Measurements from ENCODE around the gene KIRREL3. TPM values are rescaled to one million over a fixed set of nuclear protein-coding genes. Genes with fewer than 3 reads are reported as not detected.

Gene KIRREL3
- total and polyA plus RNA-seq, 2 of the 4 experiments (the other 2 are of a cell fraction) = 10.9 to 15.9 TPM

DNA sequence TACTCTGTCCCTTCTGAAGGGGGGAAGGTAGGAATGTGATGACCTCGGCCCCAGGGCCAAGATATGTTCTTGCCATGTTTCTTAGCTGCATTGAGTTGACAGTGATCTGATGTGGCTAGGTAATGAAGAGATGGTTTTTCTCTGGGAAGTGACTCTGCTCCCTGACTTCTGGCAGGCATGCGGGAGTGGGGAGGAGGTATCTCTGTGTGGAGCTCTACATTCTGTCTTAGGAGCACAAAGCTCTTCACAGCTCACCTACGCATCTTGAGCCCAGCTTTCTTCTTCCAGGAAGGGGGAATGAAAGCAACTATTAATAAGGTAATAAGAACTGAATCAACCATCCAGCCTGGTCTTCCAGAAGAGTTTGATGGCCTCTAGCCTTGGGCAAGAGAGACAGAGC, 404.1 kb downstream of the KIRREL3 start:
- ChIA-PET POLR2A (ENCODE audit: unreplicated experiment) (no interaction called here), CTCF (no interaction called here)
- intact Hi-C loops (cut with micrococcal nuclease) = no loop called here

More for the DNA sequence above, 404.1 kb downstream of the KIRREL3 start:
- Histone ChIP-seq H4K91ac (ENCODE audit: insufficient read depth, low read depth, low read length) (no peak overlapping the region), H3K23ac (ENCODE audit: low read depth, low read length) (no peak overlapping the region), H3K14ac (replicated peaks; ENCODE audit: low read depth, low read length) (no peak overlapping the region), H3K79me1 (ENCODE audit: low read depth in 1 of 2, low read length in 2 of 2) (no peaks in the 10 kb centered on the region; a peak in 1 of 4 replicates), H3K9ac (ENCODE audit: low read depth, low read length) (no peak overlapping the region), H3K56ac (ENCODE audit: extremely low read depth, insufficient read depth, low read length) (no peak overlapping the region), H2BK20ac (ENCODE audit: low read depth, low read length) (no peak overlapping the region), H3K9me3 (ENCODE audit: control insufficient read depth, insufficient read depth, low read length) (no peaks in the 10 kb centered on the region), H4K5ac (ENCODE audit: low read depth, low read length) (no peak overlapping the region), H4K20me1 (ENCODE audit: insufficient read depth, low read length) (no peaks in the 10 kb centered on the region), H3K27me3 (ENCODE audit: control insufficient read depth, insufficient read depth, low read length) (no peaks in the 10 kb centered on the region), H3K9me1 (ENCODE audit: insufficient read depth, low read length) (no peaks in the 10 kb centered on the region), H3K18ac (ENCODE audit: low read depth, low read length) (no peak overlapping the region), H2BK15ac (ENCODE audit: low read depth, low read length) (no peak overlapping the region), H3K27ac (ENCODE audit: insufficient read depth, low read length) (no peak overlapping the region), H3K4me2 (ENCODE audit: low read depth, low read length) (no peak overlapping the region), H3K4me3 (ENCODE audit: insufficient read depth, low read depth, low read length) (no peak overlapping the region), H2AFZ (replicated peaks; ENCODE audit: low read length, poor library complexity) (no peak overlapping the region), H3K36me3 (ENCODE audit: control insufficient read depth, insufficient read depth, low read length) (no peaks in the 10 kb centered on the region), H2AK9ac (replicated peaks; ENCODE audit: low read depth, low read length, poor library complexity) (no peak overlapping the region), H3K4ac (ENCODE audit: low read depth, low read length) (no peak overlapping the region), H2BK120ac (ENCODE audit: low read depth, low read length) (no peak overlapping the region), H4K8ac (ENCODE audit: low read depth in 2 of 2, low read length in 2 of 2) (no peak overlapping the region), H2BK5ac (ENCODE audit: low read depth, low read length, poor library complexity, severe bottlenecking) (no peak overlapping the region), H3K4me1 (ENCODE audit: control insufficient read depth, insufficient read depth, low read length) (no peaks in the 10 kb centered on the region), H2AK5ac (ENCODE audit: low read depth, low read length) (no peak overlapping the region)
- BruUV-seq (replicated peaks) = no TSS peak
- in situ Hi-C loops (cut with MboI; ENCODE audit: low sequenced_read_pairs) = no loop called here
- dilution Hi-C loops (cut with HindIII; ENCODE audit: low sequenced_read_pairs, unreplicated experiment) = no loop called here
- DNase-seq (no peak), ATAC-seq (ENCODE audit: low read depth) (no peak)
- no CpG with 5 or more reads among the region's 3 CpGs for WGBS, 2 experiments (ENCODE audit: extremely low coverage in 2 of 2, insufficient read length in 1 of 2)
- TF ChIP-seq, protein P1, sequence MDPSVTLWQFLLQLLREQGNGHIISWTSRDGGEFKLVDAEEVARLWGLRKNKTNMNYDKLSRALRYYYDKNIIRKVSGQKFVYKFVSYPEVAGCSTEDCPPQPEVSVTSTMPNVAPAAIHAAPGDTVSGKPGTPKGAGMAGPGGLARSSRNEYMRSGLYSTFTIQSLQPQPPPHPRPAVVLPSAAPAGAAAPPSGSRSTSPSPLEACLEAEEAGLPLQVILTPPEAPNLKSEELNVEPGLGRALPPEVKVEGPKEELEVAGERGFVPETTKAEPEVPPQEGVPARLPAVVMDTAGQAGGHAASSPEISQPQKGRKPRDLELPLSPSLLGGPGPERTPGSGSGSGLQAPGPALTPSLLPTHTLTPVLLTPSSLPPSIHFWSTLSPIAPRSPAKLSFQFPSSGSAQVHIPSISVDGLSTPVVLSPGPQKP (IDR thresholded peaks at IDR 0.05; ENCODE audit: borderline replicate concordance, low read depth, low read length) = no peak
- TF ChIP-seq RFX5 (IDR thresholded peaks at IDR 0.05; ENCODE audit: low read depth, low read length) (no peak), MAFK (IDR thresholded peaks at IDR 0.05; ENCODE audit: low read depth, low read length) (no peak), BHLHE40 (IDR thresholded peaks at IDR 0.05; ENCODE audit: low read depth, low read length) (no peak), RCOR1 (IDR thresholded peaks at IDR 0.05; ENCODE audit: insufficient replicate concordance, low read length) (no peak), POLR2A (IDR thresholded peaks at IDR 0.05; ENCODE audit: low read depth, low read length) (no peak), MAZ (IDR thresholded peaks at IDR 0.05; ENCODE audit: borderline replicate concordance, low read depth, low read length) (no peak), CEBPB (IDR thresholded peaks at IDR 0.05; ENCODE audit: low read depth, low read length) (no peak), FOS (IDR thresholded peaks at IDR 0.05; ENCODE audit: low read depth, low read length) (no peak), MXI1 (IDR thresholded peaks at IDR 0.05; ENCODE audit: borderline replicate concordance, low read depth, low read length) (no peak), NFE2L2 (IDR thresholded peaks at IDR 0.05; ENCODE audit: low read depth, low read length) (no peak), CHD1 (IDR thresholded peaks at IDR 0.05; ENCODE audit: low read depth, low read length) (no peak), SMC3 (IDR thresholded peaks at IDR 0.05; ENCODE audit: low read depth, low read length) (no peak), RAD21 (IDR thresholded peaks at IDR 0.05; ENCODE audit: low read length) (no peak)
- TF ChIP-seq, protein P2, sequence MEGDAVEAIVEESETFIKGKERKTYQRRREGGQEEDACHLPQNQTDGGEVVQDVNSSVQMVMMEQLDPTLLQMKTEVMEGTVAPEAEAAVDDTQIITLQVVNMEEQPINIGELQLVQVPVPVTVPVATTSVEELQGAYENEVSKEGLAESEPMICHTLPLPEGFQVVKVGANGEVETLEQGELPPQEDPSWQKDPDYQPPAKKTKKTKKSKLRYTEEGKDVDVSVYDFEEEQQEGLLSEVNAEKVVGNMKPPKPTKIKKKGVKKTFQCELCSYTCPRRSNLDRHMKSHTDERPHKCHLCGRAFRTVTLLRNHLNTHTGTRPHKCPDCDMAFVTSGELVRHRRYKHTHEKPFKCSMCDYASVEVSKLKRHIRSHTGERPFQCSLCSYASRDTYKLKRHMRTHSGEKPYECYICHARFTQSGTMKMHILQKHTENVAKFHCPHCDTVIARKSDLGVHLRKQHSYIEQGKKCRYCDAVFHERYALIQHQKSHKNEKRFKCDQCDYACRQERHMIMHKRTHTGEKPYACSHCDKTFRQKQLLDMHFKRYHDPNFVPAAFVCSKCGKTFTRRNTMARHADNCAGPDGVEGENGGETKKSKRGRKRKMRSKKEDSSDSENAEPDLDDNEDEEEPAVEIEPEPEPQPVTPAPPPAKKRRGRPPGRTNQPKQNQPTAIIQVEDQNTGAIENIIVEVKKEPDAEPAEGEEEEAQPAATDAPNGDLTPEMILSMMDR (conservative IDR thresholded peaks at IDR 0.05; ENCODE audit: low read depth, low read length) = no peak
- TF ChIP-seq, protein P3, sequence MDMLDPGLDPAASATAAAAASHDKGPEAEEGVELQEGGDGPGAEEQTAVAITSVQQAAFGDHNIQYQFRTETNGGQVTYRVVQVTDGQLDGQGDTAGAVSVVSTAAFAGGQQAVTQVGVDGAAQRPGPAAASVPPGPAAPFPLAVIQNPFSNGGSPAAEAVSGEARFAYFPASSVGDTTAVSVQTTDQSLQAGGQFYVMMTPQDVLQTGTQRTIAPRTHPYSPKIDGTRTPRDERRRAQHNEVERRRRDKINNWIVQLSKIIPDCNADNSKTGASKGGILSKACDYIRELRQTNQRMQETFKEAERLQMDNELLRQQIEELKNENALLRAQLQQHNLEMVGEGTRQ (IDR thresholded peaks at IDR 0.05; ENCODE audit: low read depth, low read length) = no peak

Data from IMR-90 (cell line).